ENCODE measurements around the gene SLFN12L.
"Not testable (repeated sequence)": the region's sequence is repeated elsewhere in the genome, so short reads cannot be mapped to it uniquely, and the experiment has no call there.

DNA sequence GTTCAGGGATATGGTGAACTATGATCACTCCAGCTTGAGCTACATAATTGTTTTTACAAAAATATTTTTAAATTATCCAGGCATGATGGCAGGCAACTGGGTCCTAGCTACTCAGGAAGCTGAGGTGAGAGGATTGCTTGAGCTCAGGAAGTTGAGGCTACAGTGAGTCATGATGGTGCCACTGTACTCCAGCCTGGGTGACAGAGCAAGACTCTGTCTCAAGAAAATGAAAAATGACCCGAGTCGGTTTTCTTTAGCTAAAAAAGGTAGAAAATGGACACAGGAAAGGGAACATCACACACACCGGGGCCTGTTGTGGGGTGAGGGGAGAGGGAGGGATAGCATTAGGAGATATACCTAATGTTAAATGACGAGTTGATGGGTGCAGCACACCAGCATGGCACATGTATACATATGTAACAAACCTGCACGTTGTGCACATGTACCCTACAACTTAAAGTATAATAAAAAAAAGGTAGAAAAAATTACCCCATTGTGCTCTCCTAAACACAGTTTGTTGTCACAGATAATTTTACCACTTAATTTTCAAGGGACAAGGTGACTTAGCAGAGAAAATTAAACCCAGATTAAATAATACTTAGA is 15.7 kb downstream of the SLFN12L start:
- TF ChIP-seq, protein P1, sequence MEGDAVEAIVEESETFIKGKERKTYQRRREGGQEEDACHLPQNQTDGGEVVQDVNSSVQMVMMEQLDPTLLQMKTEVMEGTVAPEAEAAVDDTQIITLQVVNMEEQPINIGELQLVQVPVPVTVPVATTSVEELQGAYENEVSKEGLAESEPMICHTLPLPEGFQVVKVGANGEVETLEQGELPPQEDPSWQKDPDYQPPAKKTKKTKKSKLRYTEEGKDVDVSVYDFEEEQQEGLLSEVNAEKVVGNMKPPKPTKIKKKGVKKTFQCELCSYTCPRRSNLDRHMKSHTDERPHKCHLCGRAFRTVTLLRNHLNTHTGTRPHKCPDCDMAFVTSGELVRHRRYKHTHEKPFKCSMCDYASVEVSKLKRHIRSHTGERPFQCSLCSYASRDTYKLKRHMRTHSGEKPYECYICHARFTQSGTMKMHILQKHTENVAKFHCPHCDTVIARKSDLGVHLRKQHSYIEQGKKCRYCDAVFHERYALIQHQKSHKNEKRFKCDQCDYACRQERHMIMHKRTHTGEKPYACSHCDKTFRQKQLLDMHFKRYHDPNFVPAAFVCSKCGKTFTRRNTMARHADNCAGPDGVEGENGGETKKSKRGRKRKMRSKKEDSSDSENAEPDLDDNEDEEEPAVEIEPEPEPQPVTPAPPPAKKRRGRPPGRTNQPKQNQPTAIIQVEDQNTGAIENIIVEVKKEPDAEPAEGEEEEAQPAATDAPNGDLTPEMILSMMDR (IDR thresholded peaks at IDR 0.05): not testable (repeated sequence)
- TF ChIP-seq POLR2AphosphoS5, POLR2A (IDR thresholded peaks at IDR 0.05): not testable (repeated sequence)

All from breast epithelium (tissue), 3 donors.